ENCODE results near the gene PCDHB13.
A peak's percentile ranks its signal among the peaks of the same experiment; 100 is the strongest.
"Not testable (repeated sequence)": the region's sequence is repeated elsewhere in the genome, so short reads cannot be mapped to it uniquely, and the experiment has no call there.

PCDHB13 gene

DNA sequence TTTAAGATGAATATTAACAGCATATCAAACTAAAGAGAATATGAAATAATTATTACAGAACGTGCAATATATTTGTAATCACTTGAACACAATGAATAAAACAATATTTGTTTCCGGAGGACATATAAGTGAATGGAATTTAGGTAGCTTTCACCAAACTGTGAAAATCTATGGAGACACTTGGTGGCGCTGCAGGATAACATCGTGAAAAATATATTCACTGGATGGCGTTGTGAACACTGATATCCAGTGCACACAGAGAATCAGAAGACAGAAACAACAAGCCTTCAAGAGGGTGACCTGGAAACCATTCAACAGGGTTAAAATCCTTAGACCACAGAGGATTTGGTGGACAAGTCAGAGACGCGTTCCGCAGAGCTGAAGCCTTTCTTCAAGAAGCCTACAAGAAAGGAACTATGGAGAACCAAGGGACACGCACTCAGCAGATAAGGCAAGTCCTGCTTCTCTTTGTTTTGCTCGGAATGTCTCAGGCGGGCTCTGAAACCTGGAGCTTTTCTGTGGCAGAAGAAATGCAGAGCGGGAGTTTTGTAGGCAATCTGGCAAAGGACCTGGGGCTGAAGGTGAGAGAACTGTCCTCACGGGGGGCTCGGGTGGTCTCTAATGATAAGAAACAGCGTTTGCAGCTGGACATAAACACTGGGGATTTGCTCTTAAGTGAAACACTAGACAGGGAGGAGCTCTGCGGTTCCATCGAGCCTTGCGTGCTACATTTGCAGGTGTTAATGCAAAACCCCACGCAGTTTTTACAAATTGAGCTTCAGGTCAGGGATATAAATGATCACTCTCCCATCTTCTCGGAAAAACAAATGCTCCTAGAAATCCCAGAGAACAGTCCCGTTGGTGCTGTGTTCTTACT, 14.1 kb upstream of the PCDHB13 start, which contains the start of gene PCDHB11:
Gene PCDHB11, plus strand, starts transcription at position 269 of the 877 bp plus-strand sequence. Its CDS starts 148 bp downstream, at position 417.
- DNase-seq (ENCODE audit: low read depth in 2 of 2): peak in 1 of 2 donors; percentile 12
- TF ChIP-seq, protein P1, sequence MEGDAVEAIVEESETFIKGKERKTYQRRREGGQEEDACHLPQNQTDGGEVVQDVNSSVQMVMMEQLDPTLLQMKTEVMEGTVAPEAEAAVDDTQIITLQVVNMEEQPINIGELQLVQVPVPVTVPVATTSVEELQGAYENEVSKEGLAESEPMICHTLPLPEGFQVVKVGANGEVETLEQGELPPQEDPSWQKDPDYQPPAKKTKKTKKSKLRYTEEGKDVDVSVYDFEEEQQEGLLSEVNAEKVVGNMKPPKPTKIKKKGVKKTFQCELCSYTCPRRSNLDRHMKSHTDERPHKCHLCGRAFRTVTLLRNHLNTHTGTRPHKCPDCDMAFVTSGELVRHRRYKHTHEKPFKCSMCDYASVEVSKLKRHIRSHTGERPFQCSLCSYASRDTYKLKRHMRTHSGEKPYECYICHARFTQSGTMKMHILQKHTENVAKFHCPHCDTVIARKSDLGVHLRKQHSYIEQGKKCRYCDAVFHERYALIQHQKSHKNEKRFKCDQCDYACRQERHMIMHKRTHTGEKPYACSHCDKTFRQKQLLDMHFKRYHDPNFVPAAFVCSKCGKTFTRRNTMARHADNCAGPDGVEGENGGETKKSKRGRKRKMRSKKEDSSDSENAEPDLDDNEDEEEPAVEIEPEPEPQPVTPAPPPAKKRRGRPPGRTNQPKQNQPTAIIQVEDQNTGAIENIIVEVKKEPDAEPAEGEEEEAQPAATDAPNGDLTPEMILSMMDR (IDR thresholded peaks at IDR 0.05; ENCODE audit: low read depth, low read length): no peak
- H3K4me3 ChIP-seq (replicated peaks in 1 of 2; ENCODE audit: low read depth in 2 of 2, low read length in 2 of 2): no peak within 1 kb of the TSS

DNA sequence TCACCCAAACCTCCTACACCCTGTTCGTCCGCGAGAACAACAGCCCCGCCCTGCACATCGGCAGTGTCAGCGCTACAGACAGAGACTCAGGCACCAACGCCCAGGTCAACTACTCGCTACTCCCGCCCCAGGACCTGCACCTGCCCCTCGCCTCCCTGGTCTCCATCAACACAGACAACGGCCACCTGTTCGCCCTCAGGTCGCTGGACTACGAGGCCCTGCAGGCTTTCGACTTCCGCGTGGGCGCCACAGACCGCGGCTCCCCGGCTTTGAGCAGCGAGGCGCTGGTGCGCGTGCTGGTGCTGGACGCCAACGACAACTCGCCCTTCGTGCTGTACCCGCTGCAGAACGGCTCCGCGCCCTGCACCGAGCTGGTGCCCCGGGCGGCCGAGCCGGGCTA, 12.6 kb upstream of the PCDHB13 start:
- not testable (repeated sequence) for DNase-seq (ENCODE audit: low read depth in 2 of 2); H3K4me3 ChIP-seq (replicated peaks in 1 of 2; ENCODE audit: low read depth in 2 of 2, low read length in 2 of 2)

DNA sequence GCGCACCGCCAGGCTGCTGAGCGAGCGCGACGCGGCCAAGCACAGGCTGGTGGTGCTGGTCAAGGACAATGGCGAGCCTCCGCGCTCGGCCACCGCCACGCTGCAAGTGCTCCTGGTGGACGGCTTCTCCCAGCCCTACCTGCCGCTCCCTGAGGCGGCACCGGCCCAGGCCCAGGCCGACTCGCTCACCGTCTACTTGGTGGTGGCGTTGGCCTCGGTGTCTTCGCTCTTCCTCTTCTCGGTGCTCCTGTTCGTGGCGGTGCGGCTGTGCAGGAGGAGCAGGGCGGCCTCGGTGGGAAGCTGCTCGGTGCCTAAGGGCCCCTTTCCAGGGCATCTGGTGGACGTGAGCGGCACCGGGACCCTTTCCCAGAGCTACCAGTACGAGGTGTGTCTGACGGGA, 12.1 kb upstream of the PCDHB13 start:
- not testable (repeated sequence) for H3K4me3 ChIP-seq (replicated peaks in 1 of 2; ENCODE audit: low read depth in 2 of 2, low read length in 2 of 2); DNase-seq (ENCODE audit: low read depth in 2 of 2)

DNA sequence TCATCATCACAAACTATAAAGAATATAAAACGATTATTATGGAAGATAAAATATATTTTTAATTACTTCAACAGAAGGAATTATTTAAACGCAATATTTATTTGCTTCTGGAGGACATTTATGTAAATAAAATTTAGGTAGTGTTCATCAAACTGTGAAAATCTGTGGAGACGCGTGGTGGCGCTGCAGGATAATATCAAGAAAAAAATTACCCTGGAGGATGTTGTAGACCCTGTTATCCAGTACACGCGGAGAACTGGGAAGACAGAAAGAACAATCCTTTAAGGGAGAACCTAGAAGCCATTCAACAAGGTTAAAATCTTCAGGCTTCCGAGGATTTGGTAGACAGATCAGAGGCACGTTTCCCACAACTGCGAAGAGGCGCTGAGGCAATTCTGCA, 5.2 kb upstream of the PCDHB13 start, which contains the start of gene PCDHB12:
Gene PCDHB12, plus strand, starts transcription at position 242 of the 400 bp plus-strand sequence. CDS start 189 bp downstream, outside the sequence.
- peak; percentile 5 to 9 for DNase-seq (ENCODE audit: low read depth in 2 of 2)

DNA sequence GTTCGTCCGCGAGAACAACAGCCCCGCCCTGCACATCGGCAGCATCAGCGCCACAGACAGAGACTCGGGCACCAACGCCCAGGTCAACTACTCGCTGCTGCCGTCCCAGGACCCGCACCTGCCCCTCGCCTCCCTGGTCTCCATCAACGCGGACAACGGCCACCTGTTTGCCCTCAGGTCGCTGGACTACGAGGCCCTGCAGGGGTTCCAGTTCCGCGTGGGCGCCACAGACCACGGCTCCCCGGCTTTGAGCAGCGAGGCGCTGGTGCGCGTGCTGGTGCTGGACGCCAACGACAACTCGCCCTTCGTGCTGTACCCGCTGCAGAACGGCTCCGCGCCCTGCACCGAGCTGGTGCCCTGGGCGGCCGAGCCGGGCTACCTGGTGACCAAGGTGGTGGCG, 3.4 kb upstream of the PCDHB13 start:
- not testable (repeated sequence) for H3K4me3 ChIP-seq (replicated peaks in 1 of 2; ENCODE audit: low read depth in 2 of 2, low read length in 2 of 2)

More for the DNA sequence above, 5.2 kb upstream of the PCDHB13 start, which contains the start of gene PCDHB12:
- TF ChIP-seq, protein P1 (IDR thresholded peaks at IDR 0.05; ENCODE audit: low read depth, low read length): no peak
- no peak within 1 kb of the TSS for H3K4me3 ChIP-seq (replicated peaks in 1 of 2; ENCODE audit: low read depth in 2 of 2, low read length in 2 of 2)

DNA sequence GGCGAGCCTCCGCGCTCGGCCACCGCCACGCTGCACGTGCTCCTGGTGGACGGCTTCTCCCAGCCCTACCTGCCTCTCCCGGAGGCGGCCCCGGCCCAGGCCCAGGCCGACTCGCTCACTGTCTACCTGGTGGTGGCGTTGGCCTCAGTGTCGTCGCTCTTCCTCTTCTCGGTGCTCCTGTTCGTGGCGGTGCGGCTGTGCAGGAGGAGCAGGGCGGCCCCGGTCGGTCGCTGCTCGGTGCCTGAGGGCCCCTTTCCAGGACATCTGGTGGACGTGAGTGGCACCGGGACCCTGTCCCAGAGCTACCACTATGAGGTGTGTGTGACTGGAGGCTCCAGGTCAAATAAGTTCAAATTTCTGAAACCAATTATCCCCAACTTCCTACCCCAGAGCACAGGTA, 2.9 kb upstream of the PCDHB13 start:
- not testable (repeated sequence) for H3K4me3 ChIP-seq (replicated peaks in 1 of 2; ENCODE audit: low read depth in 2 of 2, low read length in 2 of 2); DNase-seq (ENCODE audit: low read depth in 2 of 2)

More for the DNA sequence above, 3.4 kb upstream of the PCDHB13 start:
- not testable (repeated sequence) for DNase-seq (ENCODE audit: low read depth in 2 of 2)

DNA sequence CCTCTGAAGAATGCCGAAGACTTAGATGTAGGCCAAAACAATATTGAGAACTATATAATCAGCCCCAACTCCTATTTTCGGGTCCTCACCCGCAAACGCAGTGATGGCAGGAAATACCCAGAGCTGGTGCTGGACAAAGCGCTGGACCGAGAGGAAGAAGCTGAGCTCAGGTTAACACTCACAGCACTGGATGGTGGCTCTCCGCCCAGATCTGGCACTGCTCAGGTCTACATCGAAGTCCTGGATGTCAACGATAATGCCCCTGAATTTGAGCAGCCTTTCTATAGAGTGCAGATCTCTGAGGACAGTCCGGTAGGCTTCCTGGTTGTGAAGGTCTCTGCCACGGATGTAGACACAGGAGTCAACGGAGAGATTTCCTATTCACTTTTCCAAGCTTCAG, 864 bp downstream of the PCDHB13 start:
- not testable (repeated sequence) for H3K4me3 ChIP-seq (replicated peaks in 1 of 2; ENCODE audit: low read depth in 2 of 2, low read length in 2 of 2); DNase-seq (ENCODE audit: low read depth in 2 of 2)

DNA sequence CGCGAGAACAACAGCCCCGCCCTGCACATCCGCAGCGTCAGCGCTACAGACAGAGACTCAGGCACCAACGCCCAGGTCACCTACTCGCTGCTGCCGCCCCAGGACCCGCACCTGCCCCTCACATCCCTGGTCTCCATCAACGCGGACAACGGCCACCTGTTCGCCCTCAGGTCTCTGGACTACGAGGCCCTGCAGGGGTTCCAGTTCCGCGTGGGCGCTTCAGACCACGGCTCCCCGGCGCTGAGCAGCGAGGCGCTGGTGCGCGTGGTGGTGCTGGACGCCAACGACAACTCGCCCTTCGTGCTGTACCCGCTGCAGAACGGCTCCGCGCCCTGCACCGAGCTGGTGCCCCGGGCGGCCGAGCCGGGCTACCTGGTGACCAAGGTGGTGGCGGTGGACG, 1.8 kb downstream of the PCDHB13 start:
- H3K4me3 ChIP-seq (replicated peaks in 1 of 2; ENCODE audit: low read depth in 2 of 2, low read length in 2 of 2); DNase-seq (ENCODE audit: low read depth in 2 of 2): not testable (repeated sequence)

DNA sequence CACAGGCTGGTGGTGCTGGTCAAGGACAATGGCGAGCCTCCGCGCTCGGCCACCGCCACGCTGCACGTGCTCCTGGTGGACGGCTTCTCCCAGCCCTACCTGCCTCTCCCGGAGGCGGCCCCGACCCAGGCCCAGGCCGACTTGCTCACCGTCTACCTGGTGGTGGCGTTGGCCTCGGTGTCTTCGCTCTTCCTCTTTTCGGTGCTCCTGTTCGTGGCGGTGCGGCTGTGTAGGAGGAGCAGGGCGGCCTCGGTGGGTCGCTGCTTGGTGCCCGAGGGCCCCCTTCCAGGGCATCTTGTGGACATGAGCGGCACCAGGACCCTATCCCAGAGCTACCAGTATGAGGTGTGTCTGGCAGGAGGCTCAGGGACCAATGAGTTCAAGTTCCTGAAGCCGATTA, 2.3 kb downstream of the PCDHB13 start:
- DNase-seq (ENCODE audit: low read depth in 2 of 2): not testable (repeated sequence)

DNA sequence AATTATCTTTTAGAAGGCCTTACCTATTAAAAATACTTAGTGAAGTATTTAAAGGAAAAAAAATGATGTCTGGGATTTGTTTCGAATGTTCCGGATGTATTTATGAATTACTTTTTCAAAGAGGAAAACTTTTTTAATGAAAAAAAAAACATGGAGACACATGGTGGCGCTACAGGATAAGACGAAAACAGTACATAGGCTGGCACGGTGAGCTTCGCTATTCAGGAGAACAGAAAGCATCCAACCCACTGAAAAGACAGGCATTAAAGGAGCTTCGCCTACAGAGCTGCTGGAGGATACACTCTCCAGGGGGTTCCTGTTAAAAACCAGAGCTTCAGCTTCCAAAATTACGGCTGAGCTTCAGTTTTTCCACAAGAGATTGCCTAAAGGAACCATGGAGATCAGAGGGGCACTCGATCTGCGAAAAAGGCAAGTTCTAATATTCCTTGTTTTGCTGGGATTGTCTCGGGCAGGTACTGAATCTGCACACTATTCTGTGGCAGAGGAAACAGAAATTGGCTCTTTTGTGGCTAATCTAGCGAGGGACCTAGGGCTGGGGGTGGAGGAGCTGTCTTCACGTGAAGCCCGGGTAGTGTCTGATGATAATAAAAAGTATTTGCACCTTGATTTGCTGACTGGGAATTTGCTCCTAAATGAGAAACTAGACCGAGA, 9.5 kb downstream of the PCDHB13 start, which contains the start of gene PCDHB14:
Gene PCDHB14, plus strand, starts transcription at position 232 of the 672 bp plus-strand sequence. Its CDS starts 163 bp downstream, at position 395.
- TF ChIP-seq, protein P1 (IDR thresholded peaks at IDR 0.05; ENCODE audit: low read depth, low read length): peak; percentile 6
- H3K4me3 ChIP-seq (replicated peaks in 1 of 2; ENCODE audit: low read depth in 2 of 2, low read length in 2 of 2): peak within 1 kb of the TSS; percentile 1 to 8
- DNase-seq (ENCODE audit: low read depth in 2 of 2): peak; percentile 39 to 41

More for the DNA sequence above, 2.3 kb downstream of the PCDHB13 start:
- not testable (repeated sequence) for H3K4me3 ChIP-seq (replicated peaks in 1 of 2; ENCODE audit: low read depth in 2 of 2, low read length in 2 of 2)

DNA sequence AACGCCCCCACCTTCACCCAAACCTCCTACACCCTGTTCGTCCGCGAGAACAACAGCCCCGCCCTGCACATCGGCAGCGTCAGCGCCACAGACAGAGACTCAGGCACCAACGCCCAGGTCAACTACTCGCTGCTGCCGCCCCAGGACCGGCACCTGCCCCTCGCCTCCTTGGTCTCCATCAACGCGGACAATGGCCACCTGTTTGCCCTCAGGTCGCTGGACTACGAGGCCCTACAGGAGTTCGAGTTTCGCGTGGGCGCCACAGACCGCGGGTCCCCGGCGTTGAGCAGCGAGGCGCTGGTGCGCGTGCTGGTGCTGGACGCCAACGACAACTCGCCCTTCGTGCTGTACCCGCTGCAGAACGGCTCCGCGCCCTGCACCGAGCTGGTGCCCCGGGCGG, 11.1 kb downstream of the PCDHB13 start:
- not testable (repeated sequence) for DNase-seq (ENCODE audit: low read depth in 2 of 2); H3K4me3 ChIP-seq (replicated peaks in 1 of 2; ENCODE audit: low read depth in 2 of 2, low read length in 2 of 2)

DNA sequence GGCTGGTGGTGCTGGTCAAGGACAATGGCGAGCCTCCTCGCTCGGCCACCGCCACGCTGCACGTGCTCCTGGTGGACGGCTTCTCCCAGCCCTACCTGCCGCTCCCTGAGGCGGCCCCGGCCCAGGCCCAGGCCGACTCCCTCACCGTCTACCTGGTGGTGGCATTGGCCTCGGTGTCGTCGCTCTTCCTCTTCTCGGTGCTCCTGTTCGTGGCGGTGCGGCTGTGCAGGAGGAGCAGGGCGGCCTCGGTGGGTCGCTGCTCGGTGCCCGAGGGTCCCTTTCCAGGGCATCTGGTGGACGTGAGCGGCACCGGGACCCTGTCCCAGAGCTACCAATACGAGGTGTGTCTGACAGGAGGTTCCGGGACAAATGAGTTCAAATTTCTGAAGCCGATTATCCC, 11.7 kb downstream of the PCDHB13 start:
- not testable (repeated sequence) for H3K4me3 ChIP-seq (replicated peaks in 1 of 2; ENCODE audit: low read depth in 2 of 2, low read length in 2 of 2); DNase-seq (ENCODE audit: low read depth in 2 of 2)
